KOPT-K1 (cell line): ENCODE results near the gene XIST.

Experiments
- H3K27ac ChIP-seq: fragments of 200-600 bp; sonication (generic); 2 replicates; pipeline ENCODE4 v1.5.1; 2016; ENCODE audit warnings: antibody characterized with exemption, mild to moderate bottlenecking, low read depth, low read length; ENCODE audit not compliant: poor library complexity, severe bottlenecking
- H3K36me3 ChIP-seq: fragments of 200-600 bp; sonication (generic); 2 replicates; pipeline ENCODE4 v1.5.1; 2017; ENCODE audit warnings: antibody characterized with exemption, mild to moderate bottlenecking, low read length, moderate library complexity; ENCODE audit not compliant: insufficient read depth
- H3K9me3 ChIP-seq: fragments of 200-600 bp; sonication (generic); 2 replicates; pipeline ENCODE4 v1.5.1; 2017; ENCODE audit warnings: antibody characterized with exemption, low read length, mild to moderate bottlenecking; ENCODE audit not compliant: insufficient read depth, poor library complexity, severe bottlenecking

The XIST gene

DNA sequence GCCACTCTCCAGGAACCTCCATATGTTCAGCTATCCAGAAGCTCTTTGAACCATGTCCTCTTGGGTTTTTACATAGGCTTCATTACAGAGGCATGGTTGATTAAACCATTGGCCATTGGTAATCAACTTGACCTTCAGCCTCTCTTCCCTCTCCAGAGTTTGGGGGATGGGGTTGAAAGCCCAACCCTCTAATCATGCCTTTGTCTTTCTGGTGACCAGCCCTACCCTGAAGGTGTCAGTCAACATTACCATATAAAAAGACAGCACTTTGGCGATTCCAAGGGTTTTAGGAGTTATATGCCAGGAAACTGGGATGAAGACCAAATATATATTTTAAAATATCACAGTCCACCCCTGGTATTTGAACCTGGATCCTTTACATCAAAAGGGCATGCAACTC, 67.0 kb downstream of the XIST start:
- H3K9me3 ChIP-seq: no peaks in the 10 kb centered on the region
- H3K36me3 ChIP-seq: no peaks in the 10 kb centered on the region
- H3K27ac ChIP-seq: no peak overlapping the region
